GM23248 (cell line): Measurements from ENCODE around the gene PGBD2.

Experiments used
- EZH2 ChIP-seq: fragments of 200-600 bp; sonication (generic); IDR thresholded peaks from 2 replicates; pipeline ENCODE4 v1.6.1; 2018; ENCODE audit warnings: antibody characterized with exemption, mild to moderate bottlenecking; ENCODE audit not compliant: insufficient read depth, poor library complexity, severe bottlenecking
- EZH2phosphoT487 ChIP-seq: fragments of 200-600 bp; sonication (generic); IDR thresholded peaks from 2 replicates; pipeline ENCODE4 v1.6.1; 2018; ENCODE audit warnings: antibody characterized with exemption, moderate library complexity, mild to moderate bottlenecking, low read depth; ENCODE audit not compliant: insufficient read depth

DNA sequence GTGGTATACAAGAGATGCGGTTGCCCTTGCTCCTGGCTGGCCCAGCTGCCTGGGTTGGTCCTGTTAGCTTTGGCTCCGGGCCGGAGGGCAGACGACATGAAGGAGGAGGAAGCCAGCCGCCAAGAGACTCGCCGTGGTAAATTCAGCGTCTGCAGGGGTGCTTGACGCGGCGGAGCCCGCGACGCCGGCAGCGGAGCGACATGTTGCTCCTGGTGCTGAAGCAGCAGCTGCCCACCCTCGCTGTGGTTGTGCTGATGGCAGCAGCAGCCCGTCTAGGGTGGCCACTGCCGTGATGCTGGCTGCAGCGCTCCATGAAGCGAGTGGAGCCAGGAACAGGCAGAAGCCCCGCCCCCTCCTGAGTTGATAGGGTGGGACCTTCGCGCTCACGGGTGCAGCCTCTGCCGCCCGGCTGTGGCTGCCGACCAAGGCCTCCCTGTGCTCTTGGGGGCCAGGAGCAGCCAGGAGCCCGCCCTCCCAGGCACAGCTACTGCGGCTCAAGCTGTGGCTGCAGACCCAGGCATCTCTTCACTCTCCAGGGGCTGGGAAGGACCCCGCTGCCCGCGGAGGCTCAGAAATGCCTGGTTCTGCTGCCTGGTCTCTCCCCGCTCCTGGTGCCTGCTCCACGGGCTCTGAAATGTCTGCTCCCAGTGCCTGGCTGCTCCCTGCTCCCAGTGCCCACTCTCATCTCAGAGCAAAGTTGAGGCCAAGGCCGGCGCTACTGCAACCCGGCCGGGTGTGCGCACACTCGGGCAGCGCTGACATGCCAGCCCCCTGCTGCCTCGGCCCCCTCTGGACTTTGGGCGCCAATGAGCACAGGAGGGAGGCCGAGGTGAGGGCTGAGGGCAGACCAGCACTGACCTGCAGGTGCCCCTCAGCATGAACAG, 42.8 kb upstream of the PGBD2 start:
- TF ChIP-seq EZH2 (no peak), EZH2phosphoT487 (no peak)
